ENCODE measurements around the gene UBE2J2. TPM values are rescaled to one million over a fixed set of nuclear protein-coding genes. Genes with fewer than 3 reads are reported as not detected.
A peak's percentile ranks its signal among the peaks of the same experiment; 100 is the strongest.

UBE2J2 gene
- total RNA-seq, 1 experiment from 2014 or later: 83.4 TPM

- Histone ChIP-seq H3K14ac (ENCODE audit: insufficient read depth, low read length) (no peak overlapping the region), H3K27ac (ENCODE audit: insufficient read length, low read depth, low read length) (no peak overlapping the region), H3K4me1 (ENCODE audit: insufficient read depth, low read length) (no peaks in the 10 kb centered on the region), H3T11ph (ENCODE audit: low read length) (no peak overlapping the region), H2BK120ac (ENCODE audit: low read depth, low read length, poor library complexity, severe bottlenecking) (no peak overlapping the region), H3K9me3 (ENCODE audit: control insufficient read depth, low read depth, low read length) (no peaks in the 10 kb centered on the region), H4K91ac (ENCODE audit: insufficient read length, low read depth, low read length) (no peak overlapping the region), H3K56ac (ENCODE audit: insufficient read length, low read depth, low read length) (no peak overlapping the region), H3K18ac (ENCODE audit: insufficient read length, low read depth, low read length) (no peak overlapping the region), H2AK5ac (ENCODE audit: insufficient read length, low read length) (no peak overlapping the region), H2BK5ac (ENCODE audit: insufficient read length, low read length) (no peak overlapping the region), H4K5ac (ENCODE audit: insufficient read length, low read depth, low read length) (peak overlapping the region; percentile 12), H3K79me1 (ENCODE audit: insufficient read depth, low read depth, low read length, poor library complexity, severe bottlenecking) (no peaks in the 10 kb centered on the region), H4K8ac (replicated peaks; ENCODE audit: insufficient read length, low read depth, low read length) (no peak overlapping the region), H3K4ac (ENCODE audit: low read depth, low read length) (no peak overlapping the region), H2BK12ac (ENCODE audit: insufficient read length, low read depth, low read length) (no peak overlapping the region), H3K9ac (ENCODE audit: extremely low read depth, insufficient read length, low read length) (no peak overlapping the region), H3K79me2 (ENCODE audit: insufficient read depth, low read length) (no peaks in the 10 kb centered on the region), H2BK20ac (ENCODE audit: low read depth, low read length, poor library complexity, severe bottlenecking) (no peak overlapping the region), H3K23ac (ENCODE audit: insufficient read length, low read depth, low read length) (no peak overlapping the region), H3K23me2 (ENCODE audit: insufficient read length, low read depth, low read length, poor library complexity, severe bottlenecking) (no peaks in the 10 kb centered on the region), H2BK15ac (ENCODE audit: low read depth, low read length) (no peak overlapping the region), H3K27me3 (ENCODE audit: insufficient read depth, low read length) (no peaks in the 10 kb centered on the region), H4K20me1 (ENCODE audit: control insufficient read depth, insufficient read depth, insufficient read length) (no peaks in the 10 kb centered on the region), H2AFZ (ENCODE audit: low read length) (no peak overlapping the region), H3K4me2 (ENCODE audit: insufficient read depth, insufficient read length, low read length) (no peak overlapping the region)
- Mint-ChIP-seq H3K9me3 (no peaks in the 10 kb centered on the region; a peak in 1 of 5 replicates), H3K4me3 (no peak overlapping the region), H3K36me3 (ENCODE audit: insufficient read depth in 1 of 3, low read depth in 3 of 3) (peaks cover 25 to 59% (median 47%) of the 10 kb centered on the region in 3 experiments), H3K4me1 (peaks cover 0 to 4% of the 10 kb centered on the region in 2 experiments; a peak in 1 of 4 replicates), H3K27ac (peak overlapping the region in 1 of 3 experiments; percentile 67; a peak in 1 of 7 replicates), H3K27me3 (ENCODE audit: low read depth) (no peaks in the 10 kb centered on the region)
- TF ChIP-seq CTCF (conservative IDR thresholded peaks at IDR 0.05): no peak
- no peak for DNase-seq
- no CpG with 5 or more reads among the region's 44 CpGs for WGBS (ENCODE audit: extremely low coverage, insufficient read length, low lambda C conversion rate)
Observed at GRCh38 chr1:1222575-1223225, 51.0 kb downstream of the UBE2J2 start.

Measured in H9 (cell line).